IPS-15b (cell line): ENCODE measurements around the gene PTPRN2.

Source experiments
- H3K27me3 ChIP-seq: one replicate; pipeline ENCODE4 v1.6.1; 2013; ENCODE audit warnings: low read length; ENCODE audit not compliant: control insufficient read depth, insufficient read depth
- H3K36me3 ChIP-seq: one replicate; pipeline ENCODE4 v1.6.1; 2013; ENCODE audit warnings: low read length; ENCODE audit not compliant: control insufficient read depth, insufficient read depth
- H3K4me1 ChIP-seq: one replicate; pipeline ENCODE4 v1.6.1; 2013; ENCODE audit warnings: mild to moderate bottlenecking, low read length; ENCODE audit not compliant: control insufficient read depth, insufficient read depth
- H3K4me3 ChIP-seq: one replicate; pipeline ENCODE4 v1.5.1; 2013; ENCODE audit warnings: low read depth, low read length
- H3K9ac ChIP-seq: one replicate; pipeline ENCODE4 v1.6.1; 2013; ENCODE audit warnings: low read depth, mild to moderate bottlenecking, low read length
- H3K9me3 ChIP-seq: one replicate; pipeline ENCODE4 v1.6.1; 2013; ENCODE audit warnings: mild to moderate bottlenecking, low read length; ENCODE audit not compliant: control insufficient read depth, insufficient read depth

Gene PTPRN2

DNA sequence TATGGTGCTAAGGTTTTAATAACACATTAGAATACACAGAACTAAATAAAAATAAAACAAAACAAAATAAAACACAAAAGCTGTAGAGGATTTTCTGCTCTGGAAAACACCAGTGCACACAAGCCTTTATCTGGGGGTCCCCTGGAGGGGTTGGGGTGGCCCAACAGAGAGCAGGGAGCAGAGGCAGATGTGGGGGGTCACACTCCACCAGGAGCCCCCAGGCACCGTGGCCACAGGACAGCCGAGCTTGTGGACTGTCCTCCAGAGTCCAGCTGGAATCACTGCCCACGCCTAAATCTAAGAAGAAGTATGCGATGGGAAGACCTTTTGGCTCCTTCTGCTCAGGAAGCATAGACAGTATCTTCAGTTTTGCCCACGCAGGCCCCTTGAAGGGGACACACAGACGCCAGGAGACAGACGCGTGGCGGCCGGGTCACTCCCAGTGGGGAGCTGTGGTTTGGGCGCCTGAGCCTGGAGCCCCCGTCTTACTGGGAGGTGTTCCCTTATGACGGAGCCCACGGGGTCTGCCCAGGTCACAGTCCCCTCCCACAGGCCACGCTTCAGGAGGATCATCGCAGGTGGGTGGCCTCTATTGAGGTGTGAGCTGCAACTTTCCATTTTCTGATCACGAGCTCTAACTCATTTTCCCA lies 595.0 kb downstream of the PTPRN2 start:
- Histone ChIP-seq H3K36me3 (no peaks in the 10 kb centered on the region), H3K4me3 (no peak overlapping the region), H3K27me3 (no peaks in the 10 kb centered on the region), H3K4me1 (no peaks in the 10 kb centered on the region), H3K9me3 (no peaks in the 10 kb centered on the region), H3K9ac (no peak overlapping the region)

DNA sequence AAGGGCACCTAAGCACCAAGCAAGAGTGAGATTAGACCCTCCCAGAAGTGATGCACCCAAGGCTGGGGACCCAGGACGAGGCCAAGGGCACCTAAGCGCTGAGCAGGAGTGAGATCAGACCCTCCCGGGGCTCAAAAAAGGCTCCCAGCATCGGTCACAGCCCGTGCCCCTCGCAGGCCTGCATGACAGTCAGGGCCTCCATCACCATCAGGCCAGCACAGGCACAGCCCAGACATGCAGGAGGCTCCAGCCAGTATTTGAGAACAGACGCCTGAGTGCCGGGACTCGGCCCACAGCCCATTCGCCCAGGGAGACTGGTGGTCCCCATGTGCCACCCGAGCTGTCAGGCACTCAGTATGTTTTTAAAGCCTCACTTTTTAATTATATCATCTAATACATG lies 595.9 kb downstream of the PTPRN2 start:
- Histone ChIP-seq H3K9me3 (no peaks in the 10 kb centered on the region), H3K4me3 (no peak overlapping the region), H3K9ac (no peak overlapping the region), H3K36me3 (no peaks in the 10 kb centered on the region), H3K27me3 (no peaks in the 10 kb centered on the region), H3K4me1 (no peaks in the 10 kb centered on the region)

DNA sequence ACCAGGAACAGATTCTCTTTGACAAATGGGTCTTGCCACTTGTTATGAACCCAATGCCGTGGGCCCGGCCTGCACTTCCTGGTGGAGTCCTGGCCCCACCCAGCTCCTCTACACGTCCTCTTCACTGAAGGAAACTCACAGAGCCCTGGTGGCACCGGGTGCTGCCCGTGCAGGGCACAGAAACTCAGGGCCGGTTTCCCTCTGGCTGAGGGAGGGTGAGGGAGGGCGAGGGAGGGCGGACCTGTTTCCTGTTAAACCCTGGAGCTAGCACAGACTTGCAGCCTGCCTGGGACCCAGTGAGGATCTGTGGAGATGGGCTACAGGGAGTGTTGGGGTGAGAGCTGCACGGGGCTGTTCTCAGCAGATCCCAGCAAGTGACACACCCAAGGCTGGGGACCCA lies 596.3 kb downstream of the PTPRN2 start:
- no peaks in the 10 kb centered on the region for H3K9me3 ChIP-seq
- H3K36me3 ChIP-seq, result no peaks in the 10 kb centered on the region
- no peaks in the 10 kb centered on the region for H3K27me3 ChIP-seq
- H3K4me3 ChIP-seq, result no peak overlapping the region
- H3K9ac ChIP-seq, result no peak overlapping the region
- H3K4me1 ChIP-seq, result no peaks in the 10 kb centered on the region

DNA sequence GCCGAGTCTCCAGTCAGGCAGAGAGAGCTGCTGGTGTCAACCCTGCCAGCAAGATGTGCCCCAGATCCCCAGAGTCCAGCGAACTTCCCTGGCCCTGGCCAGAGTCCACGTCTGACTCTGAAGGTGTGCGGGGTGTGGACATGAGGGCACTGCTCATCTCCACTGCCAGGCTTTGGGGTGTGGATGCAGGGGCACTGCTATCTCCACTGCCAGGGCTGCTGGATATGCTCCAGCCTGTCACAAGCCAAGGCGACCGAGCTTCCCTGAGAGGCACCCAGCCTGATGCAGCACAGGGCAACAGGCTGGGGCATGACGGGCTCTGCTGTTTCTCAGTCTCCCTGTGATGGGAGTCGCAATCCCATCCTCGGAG lies 596.8 kb downstream of the PTPRN2 start:
- H3K27me3 ChIP-seq, result no peaks in the 10 kb centered on the region
- H3K4me1 ChIP-seq, result no peaks in the 10 kb centered on the region
- H3K36me3 ChIP-seq, result no peaks in the 10 kb centered on the region
- H3K4me3 ChIP-seq, result no peak overlapping the region
- no peaks in the 10 kb centered on the region for H3K9me3 ChIP-seq
- H3K9ac ChIP-seq, result no peak overlapping the region

GRCh38 chr7:157990226-157990880 lies 597.3 kb downstream of the PTPRN2 start:
- Histone ChIP-seq H3K9ac (no peak overlapping the region), H3K4me3 (no peak overlapping the region), H3K36me3 (no peaks in the 10 kb centered on the region), H3K9me3 (no peaks in the 10 kb centered on the region), H3K27me3 (no peaks in the 10 kb centered on the region), H3K4me1 (no peaks in the 10 kb centered on the region)

GRCh38 chr7:157989589-157989988 lies 598.0 kb downstream of the PTPRN2 start:
- no peak overlapping the region for H3K4me3 ChIP-seq
- H3K9ac ChIP-seq, result no peak overlapping the region
- no peaks in the 10 kb centered on the region for H3K27me3 ChIP-seq
- no peaks in the 10 kb centered on the region for H3K4me1 ChIP-seq
- H3K36me3 ChIP-seq, result no peaks in the 10 kb centered on the region
- H3K9me3 ChIP-seq, result no peaks in the 10 kb centered on the region

DNA sequence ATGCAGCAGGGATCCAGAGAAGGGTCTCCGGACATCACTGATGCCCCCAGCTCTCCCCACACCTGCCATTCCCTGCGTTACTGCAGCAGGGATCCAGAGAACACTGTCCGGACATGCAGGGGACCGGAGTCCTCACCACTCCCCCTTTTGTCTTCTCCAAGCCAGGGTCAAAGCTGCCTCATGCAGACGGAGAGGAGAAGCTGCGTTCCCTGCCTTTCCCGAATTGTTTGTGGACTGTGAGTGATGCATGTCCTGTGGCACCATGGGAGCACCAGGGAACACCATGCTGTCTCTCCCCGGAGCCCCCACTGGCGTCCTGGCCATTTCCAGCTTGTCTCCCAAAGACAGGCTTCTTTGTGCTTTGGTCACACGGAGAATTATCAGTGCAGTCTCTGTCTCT lies 599.7 kb downstream of the PTPRN2 start:
- Histone ChIP-seq H3K4me1 (peaks cover 3% of the 10 kb centered on the region), H3K36me3 (no peaks in the 10 kb centered on the region)

GRCh38 chr7:157986051-157986450 lies 601.6 kb downstream of the PTPRN2 start:
- peaks cover 3% of the 10 kb centered on the region for H3K4me1 ChIP-seq
- no peak overlapping the region for H3K9ac ChIP-seq
- H3K36me3 ChIP-seq, result no peaks in the 10 kb centered on the region
- no peaks in the 10 kb centered on the region for H3K27me3 ChIP-seq
- H3K4me3 ChIP-seq, result no peak overlapping the region
- H3K9me3 ChIP-seq, result no peaks in the 10 kb centered on the region

More for the DNA sequence above, 599.7 kb downstream of the PTPRN2 start:
- no peak overlapping the region for H3K4me3 ChIP-seq
- no peaks in the 10 kb centered on the region for H3K9me3 ChIP-seq
- H3K9ac ChIP-seq, result no peak overlapping the region
- H3K27me3 ChIP-seq, result no peaks in the 10 kb centered on the region

- no peaks in the 10 kb centered on the region for H3K27me3 ChIP-seq
- no peaks in the 10 kb centered on the region for H3K36me3 ChIP-seq
- H3K9me3 ChIP-seq, result no peaks in the 10 kb centered on the region
- H3K4me1 ChIP-seq, result peaks cover 3% of the 10 kb centered on the region
- H3K9ac ChIP-seq, result no peak overlapping the region
- H3K4me3 ChIP-seq, result no peak overlapping the region
Measured at GRCh38 chr7:157985636-157986035, 602.0 kb downstream of the PTPRN2 start.

DNA sequence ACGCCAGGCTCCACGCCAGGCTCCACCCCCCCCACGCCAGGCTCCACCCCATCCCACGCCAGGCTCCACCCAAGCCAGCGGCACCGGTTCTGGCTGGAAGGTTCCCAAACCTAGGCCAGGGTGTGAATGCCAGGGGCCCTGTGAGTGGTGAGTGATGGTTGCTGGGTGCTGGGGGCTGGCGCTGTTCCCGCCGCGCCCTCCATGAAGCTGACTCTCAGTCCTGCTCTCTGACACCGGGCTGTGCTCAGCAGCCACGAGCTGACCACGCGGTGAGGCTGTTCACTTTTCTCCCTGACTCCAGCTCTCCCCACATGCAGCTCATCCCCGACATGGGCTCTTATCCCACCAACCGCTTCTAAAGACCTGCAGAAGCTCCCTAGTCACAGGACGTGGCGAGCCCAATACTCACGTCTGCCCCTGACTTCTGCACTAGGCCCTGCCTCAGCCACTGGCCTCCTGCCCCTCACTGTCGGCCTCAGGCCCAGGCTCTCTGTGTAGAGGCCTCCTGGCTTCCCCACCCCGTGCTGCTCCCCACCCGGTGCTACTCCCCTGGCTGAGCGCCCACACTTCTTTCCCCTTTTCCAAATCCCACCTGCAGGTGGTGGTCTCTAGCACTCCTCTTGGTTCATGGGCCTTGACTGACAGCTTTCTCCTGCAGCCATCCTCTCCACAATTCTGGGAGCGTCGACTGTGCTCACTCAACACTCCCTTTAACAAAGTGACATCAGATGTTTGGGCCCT lies 603.0 kb downstream of the PTPRN2 start:
- H3K4me3 ChIP-seq, result no peak overlapping the region
- H3K9ac ChIP-seq, result no peak overlapping the region
- peaks cover 3% of the 10 kb centered on the region for H3K4me1 ChIP-seq
- H3K9me3 ChIP-seq, result no peaks in the 10 kb centered on the region
- no peaks in the 10 kb centered on the region for H3K36me3 ChIP-seq
- no peaks in the 10 kb centered on the region for H3K27me3 ChIP-seq

DNA sequence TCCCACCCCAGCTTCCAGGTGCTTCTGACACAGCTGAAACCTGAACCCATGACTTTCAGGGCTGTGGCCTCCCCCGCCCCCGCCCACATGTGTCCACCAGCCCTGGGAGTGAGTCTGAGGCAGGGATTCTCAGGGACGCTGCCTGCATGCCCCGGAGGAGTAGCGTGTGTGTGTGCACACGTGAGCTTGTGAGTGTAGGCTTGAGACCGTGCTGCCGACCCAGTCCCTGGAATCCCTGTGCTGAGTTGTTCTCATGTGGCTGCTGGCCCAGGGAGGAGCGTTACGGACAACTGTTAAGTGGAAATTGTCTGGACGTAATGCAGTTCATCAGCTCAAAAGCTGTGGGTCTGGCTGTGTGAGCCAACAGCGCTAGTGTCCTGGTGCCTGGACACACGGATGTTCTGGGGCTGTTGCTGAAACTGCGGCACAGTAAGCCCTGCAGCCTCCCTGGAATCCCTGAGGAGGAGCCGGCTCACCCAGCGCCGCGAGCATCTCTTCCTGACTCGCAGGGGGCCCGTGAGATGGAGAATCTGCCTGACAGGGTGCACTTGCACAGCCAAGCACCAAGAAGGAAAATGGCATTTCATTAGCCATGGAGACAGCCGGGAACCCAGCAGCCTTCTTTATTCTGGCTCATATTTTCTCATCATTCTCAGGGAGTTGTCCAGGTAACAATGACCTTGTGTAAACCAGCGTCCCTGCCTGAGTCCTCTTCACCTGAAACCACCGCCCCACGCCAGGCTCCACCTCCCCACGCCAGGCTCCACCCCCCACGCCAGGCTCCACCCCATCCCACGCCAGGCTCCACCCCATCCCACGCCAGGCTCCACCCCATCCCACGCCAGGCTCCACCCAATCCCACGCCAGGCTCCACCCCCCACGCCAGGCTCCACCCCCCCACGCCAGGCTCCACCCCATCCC lies 603.9 kb downstream of the PTPRN2 start:
- H3K36me3 ChIP-seq, result no peaks in the 10 kb centered on the region
- H3K4me1 ChIP-seq, result peaks cover 3% of the 10 kb centered on the region
- H3K4me3 ChIP-seq, result no peak overlapping the region
- no peaks in the 10 kb centered on the region for H3K9me3 ChIP-seq
- H3K9ac ChIP-seq, result no peak overlapping the region
- H3K27me3 ChIP-seq, result no peaks in the 10 kb centered on the region
